ENCODE data around the gene DYNLT1. TPM values are rescaled to one million over a fixed set of nuclear protein-coding genes. Genes with fewer than 3 reads are reported as not detected.

The DYNLT1 gene
- total RNA-seq, 2 donors from 2014 or later = 57.3 to 91.5 TPM

DNA sequence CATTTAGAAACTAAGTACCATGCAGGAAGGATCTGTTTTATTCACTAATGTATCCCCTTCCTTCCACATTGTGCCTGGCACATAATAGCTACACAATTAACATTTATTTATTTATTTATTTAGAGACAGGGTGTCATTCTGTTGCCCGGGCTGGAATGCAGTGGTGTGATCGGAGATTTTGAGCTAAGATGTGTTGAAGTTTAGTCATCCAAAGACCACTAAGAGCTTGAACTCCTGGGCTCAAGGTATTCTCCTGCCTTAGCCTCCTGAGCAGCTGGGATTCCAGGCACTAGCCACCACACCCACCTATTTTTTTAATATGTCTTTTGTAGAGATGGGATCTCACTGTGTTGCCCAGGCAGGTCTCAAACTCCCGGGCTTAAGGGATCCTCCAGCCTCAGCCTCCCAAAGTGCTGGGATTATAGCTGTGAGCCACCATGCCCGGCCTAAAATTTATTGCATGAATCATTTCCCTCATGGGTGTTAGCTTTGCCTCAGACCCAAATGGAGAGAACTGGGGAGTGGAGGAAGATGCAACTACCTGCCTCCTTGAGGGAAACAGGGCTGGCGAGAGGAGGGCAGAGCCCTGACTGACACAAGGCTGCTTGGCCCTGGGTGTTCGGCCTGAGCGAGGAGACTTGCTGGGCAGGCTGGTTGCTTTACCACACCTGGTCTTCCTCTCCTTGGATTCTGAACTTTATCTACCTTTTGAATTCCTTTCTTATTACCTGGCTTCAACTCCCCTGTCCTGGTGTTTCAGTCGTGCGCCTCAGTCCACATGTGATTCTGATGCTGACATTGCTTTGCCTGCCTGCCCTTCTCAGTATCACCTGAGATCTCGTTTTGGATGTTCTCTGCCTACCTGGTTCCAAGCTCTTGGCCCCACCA, 1.7 kb upstream of the DYNLT1 start:
- Histone ChIP-seq H3K4me3 (no peak overlapping the region), H3K9me3 (no peaks in the 10 kb centered on the region), H3K27ac (no peak overlapping the region), H3K36me3 (no peaks in the 10 kb centered on the region), H3K4me1 (peaks cover 0 to 54% of the 10 kb centered on the region in 2 donors), H3K27me3 (no peaks in the 10 kb centered on the region)
- peak; percentile 54 for DNase-seq (ENCODE audit: low spot score)
- TF ChIP-seq, protein P1, sequence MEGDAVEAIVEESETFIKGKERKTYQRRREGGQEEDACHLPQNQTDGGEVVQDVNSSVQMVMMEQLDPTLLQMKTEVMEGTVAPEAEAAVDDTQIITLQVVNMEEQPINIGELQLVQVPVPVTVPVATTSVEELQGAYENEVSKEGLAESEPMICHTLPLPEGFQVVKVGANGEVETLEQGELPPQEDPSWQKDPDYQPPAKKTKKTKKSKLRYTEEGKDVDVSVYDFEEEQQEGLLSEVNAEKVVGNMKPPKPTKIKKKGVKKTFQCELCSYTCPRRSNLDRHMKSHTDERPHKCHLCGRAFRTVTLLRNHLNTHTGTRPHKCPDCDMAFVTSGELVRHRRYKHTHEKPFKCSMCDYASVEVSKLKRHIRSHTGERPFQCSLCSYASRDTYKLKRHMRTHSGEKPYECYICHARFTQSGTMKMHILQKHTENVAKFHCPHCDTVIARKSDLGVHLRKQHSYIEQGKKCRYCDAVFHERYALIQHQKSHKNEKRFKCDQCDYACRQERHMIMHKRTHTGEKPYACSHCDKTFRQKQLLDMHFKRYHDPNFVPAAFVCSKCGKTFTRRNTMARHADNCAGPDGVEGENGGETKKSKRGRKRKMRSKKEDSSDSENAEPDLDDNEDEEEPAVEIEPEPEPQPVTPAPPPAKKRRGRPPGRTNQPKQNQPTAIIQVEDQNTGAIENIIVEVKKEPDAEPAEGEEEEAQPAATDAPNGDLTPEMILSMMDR (IDR thresholded peaks at IDR 0.05) = no peak

DNA sequence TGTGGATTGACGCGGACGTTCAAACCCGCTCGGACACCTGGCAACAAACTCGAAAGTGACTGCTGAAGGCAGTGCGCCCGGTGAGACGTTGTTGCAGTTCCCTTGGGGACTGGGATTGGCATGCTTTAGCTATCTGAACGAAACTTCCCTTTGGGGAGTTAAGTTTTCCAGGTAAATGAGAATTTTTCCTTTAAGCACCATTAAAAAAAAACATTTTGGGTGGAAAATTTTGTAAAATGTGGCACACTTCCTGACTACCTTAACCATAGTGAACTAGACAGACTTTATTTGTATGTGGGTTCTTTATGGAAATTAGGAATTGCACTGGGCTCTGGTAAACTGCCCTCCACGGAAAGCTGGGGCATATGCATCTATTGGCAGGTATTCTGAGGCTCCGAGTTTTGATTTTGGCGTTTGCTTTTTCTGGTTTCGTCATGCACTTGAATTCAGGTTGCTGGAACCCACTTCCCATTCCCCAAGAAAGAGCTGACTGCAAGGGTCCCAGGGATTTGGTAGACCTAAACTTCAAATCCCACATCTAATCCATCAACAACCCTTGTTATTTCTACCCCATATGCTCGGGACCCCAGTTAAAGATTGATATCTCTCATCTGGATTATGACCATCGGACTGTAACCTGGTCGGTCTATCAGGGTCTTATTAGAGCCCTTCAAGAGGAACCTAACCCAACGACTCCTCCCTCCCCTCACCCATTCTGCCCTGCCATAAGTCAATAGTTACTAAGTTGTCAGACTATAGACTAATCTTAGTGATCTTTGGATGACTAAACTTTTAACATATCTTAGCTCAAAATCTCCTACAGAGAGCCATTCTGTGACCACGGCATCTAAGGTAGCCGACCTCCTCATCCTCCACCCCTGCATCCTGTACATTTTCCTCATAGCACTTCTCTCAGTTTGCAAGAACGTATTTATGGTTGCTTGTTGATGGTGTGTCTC, 800 bp upstream of the DYNLT1 start:
- Histone ChIP-seq H3K9me3 (no peaks in the 10 kb centered on the region), H3K27me3 (no peaks in the 10 kb centered on the region), H3K27ac (peak overlapping the region; percentile 98 to 100), H3K4me3 (peak overlapping the region; percentile 71 to 99), H3K36me3 (no peaks in the 10 kb centered on the region), H3K4me1 (peaks cover 0 to 62% of the 10 kb centered on the region in 2 donors)
- DNase-seq (ENCODE audit: low spot score) = no peak
- TF ChIP-seq, protein P1 (IDR thresholded peaks at IDR 0.05) = no peak

DNA sequence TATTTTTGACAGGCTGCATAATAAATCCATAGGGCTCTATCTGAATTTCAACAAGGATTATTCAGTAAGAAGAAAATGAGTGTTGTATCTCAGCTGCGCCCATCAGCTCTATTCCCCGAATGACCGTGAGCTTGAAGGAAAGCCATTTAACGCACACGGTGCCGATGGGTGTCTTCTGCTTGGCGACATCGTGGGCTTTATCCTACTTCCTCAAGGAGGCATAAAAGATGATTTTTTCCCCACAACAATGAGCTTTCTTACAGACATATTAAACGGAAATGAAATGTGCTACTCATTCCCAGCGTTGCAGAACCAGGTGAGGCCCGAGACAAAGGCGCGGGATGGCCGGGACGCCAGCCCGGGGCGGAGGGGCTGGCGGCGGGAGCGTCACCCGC, 710 bp downstream of the DYNLT1 start:
- Histone ChIP-seq H3K27ac (peak overlapping the region; percentile 98 to 100), H3K27me3 (no peaks in the 10 kb centered on the region), H3K36me3 (no peaks in the 10 kb centered on the region), H3K9me3 (no peaks in the 10 kb centered on the region), H3K4me3 (peak overlapping the region; percentile 71 to 99), H3K4me1 (peaks cover 0 to 64% of the 10 kb centered on the region in 2 donors)
- DNase-seq (ENCODE audit: low spot score) = no peak
- TF ChIP-seq, protein P1 (IDR thresholded peaks at IDR 0.05) = no peak

DNA sequence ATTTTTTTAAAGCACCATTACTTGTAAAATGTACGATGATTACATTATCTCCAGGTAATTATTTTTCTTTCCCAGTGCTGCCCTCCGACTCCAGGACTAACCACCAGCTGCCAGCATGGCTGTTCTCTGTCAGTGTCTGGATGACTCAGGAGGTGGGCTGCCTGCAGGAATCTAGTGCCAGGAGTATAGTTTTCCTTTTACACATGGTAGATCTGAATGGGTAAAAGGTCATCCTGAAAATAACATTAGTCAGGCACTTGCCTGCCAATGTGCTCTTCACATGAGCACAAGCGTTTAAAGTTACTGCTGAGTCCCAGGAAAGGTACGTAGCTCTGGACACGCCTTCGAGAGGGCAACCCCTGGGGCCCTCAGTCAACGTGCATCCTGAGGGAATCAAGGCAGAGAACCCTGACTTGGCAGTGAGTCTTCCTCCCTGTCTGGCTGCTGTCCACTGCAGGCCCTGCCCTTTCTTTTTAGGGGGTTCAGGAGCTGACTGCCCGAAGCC, 2.4 kb downstream of the DYNLT1 start:
- H3K27ac ChIP-seq = peak overlapping the region; percentile 98 to 100
- peak; percentile 63 for DNase-seq (ENCODE audit: low spot score)
- H3K36me3 ChIP-seq = peaks cover 7% of the 10 kb centered on the region
- H3K27me3 ChIP-seq = no peaks in the 10 kb centered on the region
- TF ChIP-seq, protein P1 (IDR thresholded peaks at IDR 0.05) = no peak
- no peaks in the 10 kb centered on the region for H3K9me3 ChIP-seq
- H3K4me3 ChIP-seq = no peak overlapping the region
- H3K4me1 ChIP-seq = peaks cover 0 to 63% of the 10 kb centered on the region in 2 donors

DNA sequence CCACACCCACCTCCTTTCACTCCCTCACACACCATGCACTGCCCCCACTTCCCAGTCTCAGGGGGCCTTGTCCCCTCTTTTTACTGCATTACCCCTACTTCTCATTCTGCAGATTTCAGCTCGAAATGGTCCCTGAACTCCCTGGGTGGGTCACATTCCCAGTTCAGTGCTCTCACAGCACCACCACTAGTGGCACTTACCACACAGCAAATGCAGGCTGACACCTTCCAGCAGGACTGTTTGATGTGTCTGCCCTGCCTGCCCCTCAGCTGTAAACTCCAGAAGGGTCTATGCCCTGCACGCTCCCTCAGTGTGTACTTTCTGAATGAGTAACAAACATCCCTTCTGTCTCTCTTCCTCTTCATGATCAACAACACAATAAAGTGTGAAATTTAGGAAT, 4.0 kb downstream of the DYNLT1 start:
- Histone ChIP-seq H3K27ac (peak overlapping the region; percentile 9 to 38), H3K27me3 (no peaks in the 10 kb centered on the region), H3K9me3 (no peaks in the 10 kb centered on the region), H3K4me1 (peaks cover 0 to 61% of the 10 kb centered on the region in 2 donors), H3K4me3 (no peak overlapping the region), H3K36me3 (peaks cover 17% of the 10 kb centered on the region)
- no peak for DNase-seq (ENCODE audit: low spot score)
- TF ChIP-seq, protein P1 (IDR thresholded peaks at IDR 0.05) = no peak
